MM.1S (cell line): ENCODE data around the gene AUTS2.

Source experiments
- DNase-seq: peaks from one replicate; pipeline ENCODE4 v3.0.0-alpha.2; 2015
- H2AFZ ChIP-seq: fragments of 300-600 bp; sonication (generic); 2 replicates; pipeline ENCODE4 v1.6.0; 2016; ENCODE audit warnings: antibody characterized with exemption, low read length
- H3F3A ChIP-seq: fragments of 300-600 bp; sonication (generic); 2 replicates; pipeline ENCODE4 v1.6.1; 2016; ENCODE audit warnings: mild to moderate bottlenecking, antibody characterized with exemption, low read length, moderate library complexity, mixed read lengths; ENCODE audit not compliant: insufficient read depth
- H3K27ac ChIP-seq: fragments of 300-600 bp; sonication (generic); 2 replicates; pipeline ENCODE4 v1.5.1; 2016; ENCODE audit warnings: mild to moderate bottlenecking, low read length
- H3K27me3 ChIP-seq: fragments of 300-600 bp; sonication (generic); replicated peaks from 2 replicates; pipeline ENCODE4 v1.6.0; 2016; ENCODE audit warnings: low read length; ENCODE audit not compliant: insufficient read depth
- H3K36me3 ChIP-seq: fragments of 300-600 bp; sonication (generic); replicated peaks from 2 replicates; pipeline ENCODE4 v1.6.1; 2016; ENCODE audit warnings: mild to moderate bottlenecking, low read length, mixed read lengths; ENCODE audit not compliant: insufficient read depth
- H3K4me1 ChIP-seq: fragments of 300-600 bp; sonication (generic); 2 replicates; pipeline ENCODE4 v1.6.1; 2016; ENCODE audit warnings: low read length, mixed read lengths
- H3K4me2 ChIP-seq: fragments of 300-600 bp; sonication (generic); 2 replicates; pipeline ENCODE4 v1.6.0; 2016; ENCODE audit warnings: low read depth, low read length
- H3K4me3 ChIP-seq: fragments of 300-600 bp; sonication (generic); 2 replicates; pipeline ENCODE4 v1.5.1; 2016; ENCODE audit warnings: low read length, mixed read lengths
- H3K79me2 ChIP-seq: fragments of 300-600 bp; sonication (generic); 2 replicates; pipeline ENCODE4 v1.6.1; 2016; ENCODE audit warnings: mixed run types, low read length, mixed read lengths
- H3K9ac ChIP-seq: fragments of 300-600 bp; sonication (generic); 2 replicates; pipeline ENCODE4 v1.6.1; 2016; ENCODE audit warnings: low read length, mixed read lengths
- H3K9me2 ChIP-seq: fragments of 300-600 bp; sonication (generic); replicated peaks from 2 replicates; pipeline ENCODE4 v1.6.1; 2016; ENCODE audit warnings: mild to moderate bottlenecking, low read length, mixed read lengths; ENCODE audit not compliant: insufficient read depth
- H3K9me3 ChIP-seq: fragments of 300-600 bp; sonication (generic); replicated peaks from 2 replicates; pipeline ENCODE4 v1.6.1; 2016; ENCODE audit warnings: mild to moderate bottlenecking, low read length, mixed read lengths; ENCODE audit not compliant: insufficient read depth
- H4K20me1 ChIP-seq: fragments of 300-600 bp; sonication (generic); 2 replicates; pipeline ENCODE4 v1.6.1; 2016; ENCODE audit warnings: mild to moderate bottlenecking, low read length, moderate library complexity, mixed read lengths; ENCODE audit not compliant: insufficient read depth
- EZH2 ChIP-seq: fragments of 300-600 bp; sonication (generic); optimal IDR thresholded peaks from 2 replicates; pipeline ENCODE3; 2017; ENCODE audit warnings: low read depth, mild to moderate bottlenecking, antibody characterized with exemption, low read length, mixed read lengths
- EZH2phosphoT487 ChIP-seq: fragments of 300-600 bp; sonication (generic); IDR thresholded peaks from 2 replicates; pipeline ENCODE4 v1.6.1; 2018; ENCODE audit warnings: antibody characterized with exemption, low read length
- TF ChIP-seq, protein P1 (sequence below): fragments of 300-600 bp; sonication (generic); IDR thresholded peaks from 2 replicates; pipeline ENCODE4 v1.5.1; 2016; ENCODE audit warnings: antibody characterized with exemption, low read length, mixed read lengths

Gene AUTS2

DNA sequence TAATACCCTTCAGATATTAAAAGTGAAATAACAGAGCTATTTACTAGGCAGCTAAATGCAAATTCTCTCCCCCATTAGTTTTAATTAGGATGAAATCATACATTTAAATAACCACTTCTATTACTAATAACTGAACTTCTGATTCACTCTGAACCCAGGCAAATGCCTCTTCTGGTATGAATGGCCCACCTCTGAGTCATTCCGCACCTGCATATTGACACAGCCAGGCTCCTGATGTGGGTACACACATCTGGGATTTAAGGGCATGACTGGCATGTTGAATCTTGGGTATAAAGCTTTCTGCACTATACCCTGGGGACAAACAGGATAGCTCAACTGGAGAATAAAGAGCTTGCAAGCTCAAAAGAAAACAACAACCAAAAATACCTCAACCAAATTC lies 140.9 kb downstream of the AUTS2 start:
- no peaks in the 10 kb centered on the region for H3K79me2 ChIP-seq
- H3F3A ChIP-seq, result no peaks in the 10 kb centered on the region
- H3K4me1 ChIP-seq, result 0 out of 2 replicates have a peak, but pooled peaks cover 8% of the 10 kb centered on the region
- no peak overlapping the region for H3K4me2 ChIP-seq
- H3K9ac ChIP-seq, result no peak overlapping the region
- H4K20me1 ChIP-seq, result no peaks in the 10 kb centered on the region
- DNase-seq, result no peak
- no peaks in the 10 kb centered on the region for H3K27me3 ChIP-seq
- no peak overlapping the region for H3K4me3 ChIP-seq
- H2AFZ ChIP-seq, result no peak overlapping the region
- TF ChIP-seq EZH2 (no peak), EZH2phosphoT487 (no peak)
- TF ChIP-seq, protein P1, sequence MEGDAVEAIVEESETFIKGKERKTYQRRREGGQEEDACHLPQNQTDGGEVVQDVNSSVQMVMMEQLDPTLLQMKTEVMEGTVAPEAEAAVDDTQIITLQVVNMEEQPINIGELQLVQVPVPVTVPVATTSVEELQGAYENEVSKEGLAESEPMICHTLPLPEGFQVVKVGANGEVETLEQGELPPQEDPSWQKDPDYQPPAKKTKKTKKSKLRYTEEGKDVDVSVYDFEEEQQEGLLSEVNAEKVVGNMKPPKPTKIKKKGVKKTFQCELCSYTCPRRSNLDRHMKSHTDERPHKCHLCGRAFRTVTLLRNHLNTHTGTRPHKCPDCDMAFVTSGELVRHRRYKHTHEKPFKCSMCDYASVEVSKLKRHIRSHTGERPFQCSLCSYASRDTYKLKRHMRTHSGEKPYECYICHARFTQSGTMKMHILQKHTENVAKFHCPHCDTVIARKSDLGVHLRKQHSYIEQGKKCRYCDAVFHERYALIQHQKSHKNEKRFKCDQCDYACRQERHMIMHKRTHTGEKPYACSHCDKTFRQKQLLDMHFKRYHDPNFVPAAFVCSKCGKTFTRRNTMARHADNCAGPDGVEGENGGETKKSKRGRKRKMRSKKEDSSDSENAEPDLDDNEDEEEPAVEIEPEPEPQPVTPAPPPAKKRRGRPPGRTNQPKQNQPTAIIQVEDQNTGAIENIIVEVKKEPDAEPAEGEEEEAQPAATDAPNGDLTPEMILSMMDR, result no peak
- H3K36me3 ChIP-seq, result no peaks in the 10 kb centered on the region
- no peaks in the 10 kb centered on the region for H3K9me3 ChIP-seq
- H3K9me2 ChIP-seq, result no peaks in the 10 kb centered on the region
- H3K27ac ChIP-seq, result no peak overlapping the region

DNA sequence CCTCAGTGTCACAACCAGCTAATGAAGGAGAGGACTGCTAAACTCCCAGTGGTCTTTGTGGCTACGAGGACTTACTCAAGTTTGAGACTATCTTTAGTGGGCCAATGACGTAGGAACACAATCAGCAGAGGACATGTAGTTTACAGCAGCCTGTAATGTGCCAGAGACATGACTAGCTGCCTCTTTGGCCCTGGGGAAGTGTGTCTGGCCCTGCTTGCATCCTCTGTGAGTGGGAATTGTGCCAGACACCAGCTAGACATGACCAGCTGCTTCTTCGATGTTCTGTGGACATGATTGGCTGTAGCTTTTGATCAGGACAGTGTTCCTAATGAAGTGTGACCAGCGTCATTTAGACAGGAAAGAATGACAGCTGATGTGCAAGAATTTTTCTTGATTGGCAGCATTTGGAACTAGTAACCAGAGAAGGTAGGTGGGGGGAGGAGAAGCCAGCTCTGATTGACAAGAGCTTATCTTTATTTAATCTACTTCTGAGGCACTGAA lies 141.7 kb downstream of the AUTS2 start:
- H2AFZ ChIP-seq, result no peak overlapping the region
- H3K4me1 ChIP-seq, result 0 out of 2 replicates have a peak, but pooled peaks cover 8% of the 10 kb centered on the region
- TF ChIP-seq, protein P1, result no peak
- TF ChIP-seq EZH2 (no peak), EZH2phosphoT487 (no peak)
- no peak overlapping the region for H3K4me3 ChIP-seq
- no peak overlapping the region for H3K27ac ChIP-seq
- H3K9me2 ChIP-seq, result no peaks in the 10 kb centered on the region
- no peak overlapping the region for H3K4me2 ChIP-seq
- no peak for DNase-seq
- no peak overlapping the region for H3K9ac ChIP-seq
- no peaks in the 10 kb centered on the region for H3K9me3 ChIP-seq
- no peaks in the 10 kb centered on the region for H3K27me3 ChIP-seq
- no peaks in the 10 kb centered on the region for H3K79me2 ChIP-seq
- no peaks in the 10 kb centered on the region for H3K36me3 ChIP-seq
- H4K20me1 ChIP-seq, result no peaks in the 10 kb centered on the region
- H3F3A ChIP-seq, result no peaks in the 10 kb centered on the region

DNA sequence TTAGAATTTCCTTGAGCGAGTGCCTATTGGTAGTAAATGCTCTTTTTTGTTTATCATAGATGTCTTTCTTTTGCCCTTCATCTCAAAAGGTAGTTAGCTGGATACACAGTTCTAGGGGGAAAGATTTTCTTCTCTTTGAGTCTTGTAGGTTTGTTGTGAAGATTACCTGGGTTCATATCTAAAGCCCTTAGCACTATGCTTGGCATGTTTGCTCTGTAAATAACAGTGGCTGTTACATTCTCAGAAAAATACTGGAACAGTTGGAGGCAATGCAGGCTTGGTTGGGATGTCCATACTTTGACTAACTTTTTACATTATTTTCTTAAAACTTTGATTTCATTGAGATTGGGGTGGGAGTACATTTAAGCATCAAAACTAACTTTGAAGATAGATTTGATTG lies 144.0 kb downstream of the AUTS2 start:
- H3K4me2 ChIP-seq, result no peak overlapping the region
- TF ChIP-seq EZH2phosphoT487 (no peak), EZH2 (no peak)
- TF ChIP-seq, protein P1, result no peak
- no peak for DNase-seq
- no peaks in the 10 kb centered on the region for H3K9me2 ChIP-seq
- H3K4me1 ChIP-seq, result 0 out of 2 replicates have a peak, but pooled peaks cover 8% of the 10 kb centered on the region
- no peak overlapping the region for H3K27ac ChIP-seq
- no peaks in the 10 kb centered on the region for H3F3A ChIP-seq
- H3K9ac ChIP-seq, result no peak overlapping the region
- H3K79me2 ChIP-seq, result no peaks in the 10 kb centered on the region
- H2AFZ ChIP-seq, result no peak overlapping the region
- H3K4me3 ChIP-seq, result no peak overlapping the region
- no peaks in the 10 kb centered on the region for H3K36me3 ChIP-seq
- no peaks in the 10 kb centered on the region for H3K9me3 ChIP-seq
- H3K27me3 ChIP-seq, result no peaks in the 10 kb centered on the region
- H4K20me1 ChIP-seq, result no peaks in the 10 kb centered on the region
